ENCODE measurements around the gene NUDT17.

- no peak for TF ChIP-seq CTCF (IDR thresholded peaks at IDR 0.05; ENCODE audit: borderline replicate concordance, extremely low read depth, low read length, poor library complexity, severe bottlenecking)
- TF ChIP-seq EZH2 (IDR thresholded peaks at IDR 0.05; ENCODE audit: borderline replicate concordance, low read depth, low read length, severe bottlenecking): no peak
Observed at GRCh38 chr1:145828367-145829026, 16.9 kb upstream of the NUDT17 start.

Data from DND-41 (cell line).